GM19043 (cell line): Measurements from ENCODE around the gene MACROD2.

Source experiments
- ATAC-seq: cut with Tn5 transposase; IDR thresholded peaks from one replicate; pipeline ENCODE4 v1.9.1; 2021; ENCODE audit warnings: low read depth; ENCODE audit not compliant: unreplicated experiment

MACROD2 gene

GRCh38 chr20:15603978-15604805 lies 1608.9 kb downstream of the MACROD2 start:
- ATAC-seq, result no peak

- ATAC-seq, result no peak
Observed at GRCh38 chr20:15609921-15610320, 1614.6 kb downstream of the MACROD2 start.

- ATAC-seq, result no peak
Observed at GRCh38 chr20:15610787-15611186, 1615.5 kb downstream of the MACROD2 start.

- no peak for ATAC-seq
Observed at GRCh38 chr20:15611541-15611940, 1616.2 kb downstream of the MACROD2 start.

- no peak for ATAC-seq
Observed at GRCh38 chr20:15612198-15612597, 1616.9 kb downstream of the MACROD2 start.

- no peak for ATAC-seq
Observed at GRCh38 chr20:15612769-15613168, 1617.5 kb downstream of the MACROD2 start.

- ATAC-seq, result no peak
Observed at GRCh38 chr20:15613530-15613929, 1618.2 kb downstream of the MACROD2 start.

GRCh38 chr20:15616626-15617025 lies 1621.3 kb downstream of the MACROD2 start:
- no peak for ATAC-seq

- no peak for ATAC-seq
Observed at GRCh38 chr20:15618110-15618509, 1622.8 kb downstream of the MACROD2 start.

- no peak for ATAC-seq
Observed at GRCh38 chr20:15618912-15619311, 1623.6 kb downstream of the MACROD2 start.

GRCh38 chr20:15619341-15619740 lies 1624.0 kb downstream of the MACROD2 start:
- ATAC-seq, result no peak

GRCh38 chr20:15619816-15620215 lies 1624.5 kb downstream of the MACROD2 start:
- no peak for ATAC-seq

GRCh38 chr20:15622368-15622767 lies 1627.1 kb downstream of the MACROD2 start:
- ATAC-seq, result no peak

- ATAC-seq, result no peak
Observed at GRCh38 chr20:15623215-15623614, 1627.9 kb downstream of the MACROD2 start.

GRCh38 chr20:15625981-15626380 lies 1630.7 kb downstream of the MACROD2 start:
- ATAC-seq, result no peak

- ATAC-seq, result no peak
Observed at GRCh38 chr20:15627089-15627488, 1631.8 kb downstream of the MACROD2 start.

- no peak for ATAC-seq
Observed at GRCh38 chr20:15627501-15627903, 1632.2 kb downstream of the MACROD2 start.

- no peak for ATAC-seq
Observed at GRCh38 chr20:15628851-15629353, 1633.6 kb downstream of the MACROD2 start.

GRCh38 chr20:15630360-15630759 lies 1635.0 kb downstream of the MACROD2 start:
- no peak for ATAC-seq

GRCh38 chr20:15632680-15633079 lies 1637.4 kb downstream of the MACROD2 start:
- ATAC-seq, result no peak

- no peak for ATAC-seq
Observed at GRCh38 chr20:15634102-15634501, 1638.8 kb downstream of the MACROD2 start.

GRCh38 chr20:15637546-15637945 lies 1642.2 kb downstream of the MACROD2 start:
- ATAC-seq, result no peak
